Stimulated activated CD4-positive, alpha-beta T cell treated with anti-CD3 and anti-CD28 coated beads, Interleukin-15, amount 100 ng/mL, for 24 hours (primary cell): ENCODE results near the gene GOLIM4.

Source experiments
- DNase-seq: peaks from one replicate; pipeline ENCODE4 v3.0.0-alpha.2; 2020

Gene GOLIM4

GRCh38 chr3:167978486-167978885 lies 117.2 kb downstream of the GOLIM4 start:
- DNase-seq, result no peak

- DNase-seq, result no peak
Observed at GRCh38 chr3:167978071-167978470, 117.7 kb downstream of the GOLIM4 start.

- no peak for DNase-seq
Observed at GRCh38 chr3:167976516-167977361, 119.0 kb downstream of the GOLIM4 start.

GRCh38 chr3:167973901-167974300 lies 121.8 kb downstream of the GOLIM4 start:
- no peak for DNase-seq

- DNase-seq, result no peak
Observed at GRCh38 chr3:167973046-167973445, 122.7 kb downstream of the GOLIM4 start.

GRCh38 chr3:167972502-167972901 lies 123.2 kb downstream of the GOLIM4 start:
- no peak for DNase-seq

- DNase-seq, result no peak
Observed at GRCh38 chr3:167969548-167969947, 126.2 kb downstream of the GOLIM4 start.

- DNase-seq, result no peak
Observed at GRCh38 chr3:167967257-167968036, 128.3 kb downstream of the GOLIM4 start.
